GM21717 (cell line): Measurements from ENCODE around the gene ANK3.

Experiments
- ATAC-seq: cut with Tn5 transposase; IDR thresholded peaks from one replicate; pipeline ENCODE4 v1.9.1; 2021; ENCODE audit warnings: mild to moderate bottlenecking, moderate library complexity; ENCODE audit not compliant: unreplicated experiment

ANK3 gene

GRCh38 chr10:60389413-60390025 is at the start of gene ANK3:
TSS of gene ANK3 (minus strand) at chr10:60389875. CDS start at chr10:60389538, 337 bp downstream.
- no peak for ATAC-seq

- no peak for ATAC-seq
These were observed 44.9 kb upstream of the ANK3 start for GRCh38 chr10:60434418-60435046.

- ATAC-seq: no peak
These were observed 44.0 kb upstream of the ANK3 start for GRCh38 chr10:60433684-60434083.

- no peak for ATAC-seq
These were observed 41.3 kb upstream of the ANK3 start for GRCh38 chr10:60430836-60431597.

GRCh38 chr10:60430017-60430416 is 40.3 kb upstream of the ANK3 start:
- ATAC-seq: no peak

- no peak for ATAC-seq
These were observed 39.6 kb upstream of the ANK3 start for GRCh38 chr10:60429084-60429849.

GRCh38 chr10:60428387-60428737 is 38.7 kb upstream of the ANK3 start:
- no peak for ATAC-seq

GRCh38 chr10:60427709-60428386 is 38.2 kb upstream of the ANK3 start:
- no peak for ATAC-seq

GRCh38 chr10:60427148-60427547 is 37.5 kb upstream of the ANK3 start:
- no peak for ATAC-seq

- ATAC-seq: no peak
These were observed 36.8 kb upstream of the ANK3 start for GRCh38 chr10:60426425-60426824.

- no peak for ATAC-seq
These were observed 35.9 kb upstream of the ANK3 start for GRCh38 chr10:60425392-60426110.

- ATAC-seq: no peak
These were observed 35.3 kb upstream of the ANK3 start for GRCh38 chr10:60424971-60425370.

- ATAC-seq: no peak
These were observed 34.2 kb upstream of the ANK3 start for GRCh38 chr10:60423920-60424319.

GRCh38 chr10:60422809-60423208 is 33.1 kb upstream of the ANK3 start:
- no peak for ATAC-seq

GRCh38 chr10:60420991-60421894 is 31.6 kb upstream of the ANK3 start:
- no peak for ATAC-seq

GRCh38 chr10:60419249-60419648 is 29.6 kb upstream of the ANK3 start:
- ATAC-seq: no peak

- ATAC-seq: no peak
These were observed 28.2 kb upstream of the ANK3 start for GRCh38 chr10:60417901-60418300.

- no peak for ATAC-seq
These were observed 27.3 kb upstream of the ANK3 start for GRCh38 chr10:60417024-60417423.

GRCh38 chr10:60414877-60415585 is 25.4 kb upstream of the ANK3 start:
- ATAC-seq: no peak
